Caco-2 (cell line): ENCODE measurements around the gene BACE2. TPM values are rescaled to one million over a fixed set of nuclear protein-coding genes. Genes with fewer than 3 reads are reported as not detected.

Experiments
- BruUV-seq: library from RNA; stranded (reverse); fragments of 400-500 nt; replicated peaks from 2 replicates; lab custom pipeline; 2021; lab: Mats Ljungman, UMichigan
- CTCF ChIA-PET: fragments of 300-600 bp; sonication (Branson Sonifier 250); formaldehyde crosslinking; loops from one replicate; lab custom pipeline; 2022; ENCODE audit warnings: antibody characterized with exemption; lab: Charles Lee
- POLR2A ChIA-PET: fragments of 300-600 bp; sonication (Branson Sonifier 250); formaldehyde crosslinking; loops from one replicate; lab custom pipeline; 2022; ENCODE audit warnings: antibody characterized with exemption; lab: Charles Lee
- DNase-seq, 2 experiments: peaks; one replicate each; pipeline versions ENCODE4 v3.0.0 to v3.0.0-alpha.2; 2020 to 2022
- H3K27me3 ChIP-seq: replicated peaks from 2 replicates; pipeline ENCODE4 v1.6.0; 2011; ENCODE audit warnings: low read length; ENCODE audit not compliant: control insufficient read depth, insufficient read depth
- H3K36me3 ChIP-seq: 2 replicates; pipeline ENCODE4 v1.5.1; 2011; ENCODE audit warnings: low read length; ENCODE audit not compliant: control insufficient read depth, insufficient read depth
- H3K4me1 ChIP-seq: fragments of 250-450 bp; sonication (Bioruptor Pico); 2 replicates; pipeline ENCODE4 v1.5.1; 2020; ENCODE audit warnings: mild to moderate bottlenecking
- H3K4me3 ChIP-seq: 2 replicates; pipeline ENCODE4 v1.5.1; 2011; ENCODE audit warnings: low read depth, mild to moderate bottlenecking, control low read depth, low read length
- H3K9me3 ChIP-seq: fragments of 250-450 bp; sonication (Bioruptor Pico); 2 replicates; pipeline ENCODE4 v1.5.1; 2020; ENCODE audit warnings: mild to moderate bottlenecking, moderate library complexity
- H3K27ac Mint-ChIP-seq: one replicate; pipeline ENCODE4 v1.8.0; 2022; ENCODE audit warnings: mixed read lengths; ENCODE audit not compliant: unreplicated experiment
- H3K27me3 Mint-ChIP-seq: one replicate; pipeline ENCODE4 v1.8.0; 2022; ENCODE audit warnings: mixed read lengths; ENCODE audit not compliant: insufficient read depth, unreplicated experiment
- H3K36me3 Mint-ChIP-seq: one replicate; pipeline ENCODE4 v1.8.0; 2022; ENCODE audit warnings: mild to moderate bottlenecking, mixed read lengths; ENCODE audit not compliant: insufficient read depth, unreplicated experiment
- H3K4me1 Mint-ChIP-seq: one replicate; pipeline ENCODE4 v1.8.0; 2022; ENCODE audit warnings: low read depth, mixed read lengths; ENCODE audit not compliant: unreplicated experiment
- H3K4me3 Mint-ChIP-seq: one replicate; pipeline ENCODE4 v1.8.0; 2022; ENCODE audit warnings: mild to moderate bottlenecking, moderate library complexity, mixed read lengths; ENCODE audit not compliant: unreplicated experiment
- H3K9me3 Mint-ChIP-seq: one replicate; pipeline ENCODE4 v1.8.0; 2022; ENCODE audit warnings: mixed read lengths; ENCODE audit not compliant: unreplicated experiment
- intact Hi-C: fragments of 100-400 bp; cut with micrococcal nuclease; formaldehyde crosslinking; loops from one replicate; pipeline ENCODE4 v1.10.0; 2022; ENCODE audit not compliant: unreplicated experiment
- total RNA-seq: library from RNA; stranded (reverse); gene quantifications from 2 replicates; pipeline ENCODE4 v1.2.3, GENCODE V29; 2022
- TF ChIP-seq, protein P1 (sequence below), 2 experiments: fragments of 200-600 bp in 1 of 2; IDR thresholded peaks; 1 replicate in 1 of 2; 2 replicates in 1 of 2; pipeline versions ENCODE4 v1.5.1 to v1.8.0; 2011 to 2022; ENCODE audit warnings: antibody characterized with exemption in 1 of 2, control low read depth in 1 of 2, inconsistent platforms in 1 of 2, low read depth in 1 of 2, low read length in 1 of 2, mild to moderate bottlenecking in 1 of 2, moderate library complexity in 1 of 2; ENCODE audit not compliant: insufficient read depth in 1 of 2, severe bottlenecking in 1 of 2, unreplicated experiment in 1 of 2

BACE2 gene
- total RNA-seq, 1 experiment from 2014 or later, result 8.8 TPM

DNA sequence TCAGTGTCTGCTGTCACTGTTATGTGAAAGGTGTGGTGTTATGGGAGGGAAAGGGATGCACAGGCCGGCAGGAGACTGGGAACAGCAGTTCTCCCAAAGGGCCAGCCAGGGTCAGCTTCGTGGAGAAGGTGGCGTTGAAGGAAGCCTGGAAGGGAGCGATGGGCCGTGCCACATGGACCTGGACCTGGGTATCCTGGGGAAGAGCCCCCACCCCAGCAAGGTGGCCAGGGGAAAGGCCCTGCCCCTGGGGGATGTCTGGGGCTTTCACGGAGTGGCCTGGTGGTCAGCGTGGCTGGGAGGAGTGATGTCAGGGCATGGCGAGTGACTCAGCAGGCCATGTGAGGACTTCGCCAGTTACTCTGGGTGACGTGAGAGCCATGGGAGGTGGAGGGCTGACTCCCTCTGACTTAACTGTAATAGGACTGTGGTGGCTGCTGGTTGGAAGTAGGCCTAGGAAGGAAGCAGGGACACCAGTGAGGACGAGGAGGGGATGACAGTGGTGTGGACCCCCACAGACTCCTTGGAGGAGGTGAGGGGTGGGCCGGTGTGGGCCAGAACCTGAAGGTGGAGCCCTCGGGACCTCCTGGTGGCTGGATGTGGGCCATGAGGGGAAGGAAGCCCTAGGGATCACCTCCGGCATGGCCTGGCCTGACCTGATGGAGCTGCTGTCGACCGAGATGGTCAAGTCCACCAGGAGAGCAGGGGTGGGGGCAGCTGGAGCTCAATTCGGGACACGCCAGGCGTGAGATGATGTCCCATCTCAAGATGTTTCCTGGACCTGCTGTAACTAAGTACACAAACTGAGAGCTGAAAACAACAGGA is 54.5 kb downstream of the BACE2 start:
- Histone ChIP-seq H3K4me1 (peaks cover 19% of the 10 kb centered on the region), H3K4me3 (no peak overlapping the region), H3K27me3 (no peaks in the 10 kb centered on the region), H3K36me3 (no peaks in the 10 kb centered on the region), H3K9me3 (no peaks in the 10 kb centered on the region)
- no peak for DNase-seq
- intact Hi-C loops, result no loop called here
- Mint-ChIP-seq H3K36me3 (no peaks in the 10 kb centered on the region), H3K9me3 (no peaks in the 10 kb centered on the region), H3K4me1 (peaks cover 15% of the 10 kb centered on the region), H3K27me3 (no peaks in the 10 kb centered on the region), H3K27ac (no peak overlapping the region), H3K4me3 (no peak overlapping the region)
- POLR2A ChIA-PET, result no interaction called here
- no TSS peak for BruUV-seq
- TF ChIP-seq, protein P1, sequence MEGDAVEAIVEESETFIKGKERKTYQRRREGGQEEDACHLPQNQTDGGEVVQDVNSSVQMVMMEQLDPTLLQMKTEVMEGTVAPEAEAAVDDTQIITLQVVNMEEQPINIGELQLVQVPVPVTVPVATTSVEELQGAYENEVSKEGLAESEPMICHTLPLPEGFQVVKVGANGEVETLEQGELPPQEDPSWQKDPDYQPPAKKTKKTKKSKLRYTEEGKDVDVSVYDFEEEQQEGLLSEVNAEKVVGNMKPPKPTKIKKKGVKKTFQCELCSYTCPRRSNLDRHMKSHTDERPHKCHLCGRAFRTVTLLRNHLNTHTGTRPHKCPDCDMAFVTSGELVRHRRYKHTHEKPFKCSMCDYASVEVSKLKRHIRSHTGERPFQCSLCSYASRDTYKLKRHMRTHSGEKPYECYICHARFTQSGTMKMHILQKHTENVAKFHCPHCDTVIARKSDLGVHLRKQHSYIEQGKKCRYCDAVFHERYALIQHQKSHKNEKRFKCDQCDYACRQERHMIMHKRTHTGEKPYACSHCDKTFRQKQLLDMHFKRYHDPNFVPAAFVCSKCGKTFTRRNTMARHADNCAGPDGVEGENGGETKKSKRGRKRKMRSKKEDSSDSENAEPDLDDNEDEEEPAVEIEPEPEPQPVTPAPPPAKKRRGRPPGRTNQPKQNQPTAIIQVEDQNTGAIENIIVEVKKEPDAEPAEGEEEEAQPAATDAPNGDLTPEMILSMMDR (IDR thresholded peaks at IDR 0.05; ENCODE audit: insufficient read depth in 1 of 2, low read depth in 1 of 2, low read length in 1 of 2, severe bottlenecking in 1 of 2, unreplicated experiment in 1 of 2), result no peak
- CTCF ChIA-PET, result no interaction called here

DNA sequence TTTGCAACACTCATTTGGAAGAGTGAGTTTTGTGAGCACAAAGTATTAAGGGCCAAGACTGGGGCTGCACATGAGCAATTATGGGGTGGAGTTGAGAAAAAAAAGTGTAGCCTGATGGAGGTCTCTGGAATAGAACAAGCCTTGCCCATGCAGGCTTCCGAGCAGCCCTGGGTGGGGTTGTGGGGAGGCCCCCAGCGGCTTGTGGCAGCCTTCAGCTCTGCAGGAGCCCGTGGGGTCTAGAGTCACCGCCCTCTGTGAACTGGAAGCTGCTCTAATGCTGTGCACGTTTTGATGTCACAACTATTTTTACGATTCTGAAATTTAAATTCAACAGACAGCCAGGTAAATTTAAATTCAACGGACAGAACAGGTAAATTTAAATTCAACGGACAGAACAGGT is 58.9 kb downstream of the BACE2 start:
- no peaks in the 10 kb centered on the region for H3K9me3 ChIP-seq
- H3K4me3 ChIP-seq, result no peak overlapping the region
- no peaks in the 10 kb centered on the region for H3K36me3 Mint-ChIP-seq
- no peak overlapping the region for H3K27ac Mint-ChIP-seq
- no peaks in the 10 kb centered on the region for H3K9me3 Mint-ChIP-seq
- ChIA-PET CTCF (no interaction called here), POLR2A (no interaction called here)
- intact Hi-C loops, result no loop called here
- no TSS peak for BruUV-seq
- TF ChIP-seq, protein P1 (IDR thresholded peaks at IDR 0.05; ENCODE audit: insufficient read depth in 1 of 2, low read depth in 1 of 2, low read length in 1 of 2, severe bottlenecking in 1 of 2, unreplicated experiment in 1 of 2), result no peak
- no peak for DNase-seq
- H3K27me3 ChIP-seq, result no peaks in the 10 kb centered on the region
- H3K36me3 ChIP-seq, result no peaks in the 10 kb centered on the region
- no peaks in the 10 kb centered on the region; the same call in 1 of the 2 replicates for H3K4me1 ChIP-seq
- H3K4me3 Mint-ChIP-seq, result no peak overlapping the region
- no peaks in the 10 kb centered on the region for H3K27me3 Mint-ChIP-seq
- H3K4me1 Mint-ChIP-seq, result peaks cover 8% of the 10 kb centered on the region

DNA sequence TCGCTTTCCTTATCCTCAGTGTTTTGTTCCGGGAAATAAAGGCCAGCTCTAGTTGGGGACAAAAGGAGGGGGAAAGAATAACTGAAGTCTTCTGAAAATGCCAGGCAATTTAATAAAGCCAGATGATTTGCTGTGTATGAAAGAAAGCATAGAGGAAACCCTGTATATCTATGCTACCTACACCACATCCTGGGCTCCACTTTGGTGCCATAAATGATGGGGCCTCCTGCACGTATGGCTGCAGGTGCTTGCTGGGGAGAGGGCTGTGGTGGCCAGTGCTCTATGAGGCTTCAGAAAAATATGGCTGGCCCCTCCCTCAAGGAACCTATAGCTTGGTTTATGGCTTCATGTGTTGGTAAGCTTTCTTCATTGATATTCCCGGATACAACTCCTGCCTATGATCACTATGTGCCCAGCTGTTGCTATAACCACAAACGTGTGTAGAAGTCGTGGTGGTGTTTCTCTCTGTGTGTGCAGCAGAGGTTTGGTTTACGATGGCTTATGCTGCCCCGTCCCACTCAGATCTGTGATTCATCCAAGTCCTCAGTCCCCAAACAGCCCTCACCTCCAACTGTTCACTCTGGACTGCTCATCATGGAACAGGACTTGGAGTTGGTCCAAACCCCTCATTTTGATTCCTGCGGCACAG is 59.5 kb downstream of the BACE2 start:
- BruUV-seq, result no TSS peak
- ChIA-PET CTCF (interaction anchor here (0.6 kb wide), 1 partner anchor 141 kb away, joined by 3 read pairs; no protein-coding TSS in a partner anchor), POLR2A (no interaction called here)
- no peaks in the 10 kb centered on the region for H3K9me3 Mint-ChIP-seq
- TF ChIP-seq, protein P1 (IDR thresholded peaks at IDR 0.05; ENCODE audit: insufficient read depth in 1 of 2, low read depth in 1 of 2, low read length in 1 of 2, severe bottlenecking in 1 of 2, unreplicated experiment in 1 of 2), result no peak
- no peak overlapping the region for H3K27ac Mint-ChIP-seq
- H3K4me3 ChIP-seq, result no peak overlapping the region
- H3K4me1 Mint-ChIP-seq, result peaks cover 8% of the 10 kb centered on the region
- no peaks in the 10 kb centered on the region for H3K27me3 ChIP-seq
- DNase-seq, result no peak
- H3K36me3 Mint-ChIP-seq, result no peaks in the 10 kb centered on the region
- intact Hi-C loops, result no loop called here
- no peaks in the 10 kb centered on the region for H3K36me3 ChIP-seq
- H3K4me1 ChIP-seq, result no peaks in the 10 kb centered on the region; the same call in 1 of the 2 replicates
- no peaks in the 10 kb centered on the region for H3K27me3 Mint-ChIP-seq
- no peak overlapping the region for H3K4me3 Mint-ChIP-seq
- no peaks in the 10 kb centered on the region for H3K9me3 ChIP-seq
